Left ventricle myocardium inferior (tissue), 1 donor: ENCODE measurements around the gene MEGF11. TPM values are rescaled to one million over a fixed set of nuclear protein-coding genes. Genes with fewer than 3 reads are reported as not detected.
"Not testable (repeated sequence)": the region's sequence is repeated elsewhere in the genome, so short reads cannot be mapped to it uniquely, and the experiment has no call there.

Source experiments
- DNase-seq: peaks from one replicate; pipeline ENCODE4 v3.0.0-alpha.2; 2020
- H3K27ac ChIP-seq: fragments of 200-600 bp; replicated peaks from 2 replicates; pipeline ENCODE4 v1.8.0; 2021
- H3K27me3 ChIP-seq: fragments of 200-600 bp; 2 replicates; pipeline ENCODE4 v1.8.0; 2021; ENCODE audit warnings: low read depth
- H3K36me3 ChIP-seq: fragments of 200-600 bp; 2 replicates; pipeline ENCODE4 v1.8.0; 2021
- H3K4me1 ChIP-seq: fragments of 200-600 bp; 2 replicates; pipeline ENCODE4 v1.8.0; 2021
- H3K4me3 ChIP-seq: fragments of 200-600 bp; 2 replicates; pipeline ENCODE4 v1.8.0; 2021; ENCODE audit warnings: mild to moderate bottlenecking, moderate library complexity
- H3K9me3 ChIP-seq: fragments of 200-600 bp; replicated peaks from 2 replicates; pipeline ENCODE4 v1.8.0; 2021
- CTCF ChIP-seq: fragments of 200-600 bp; IDR thresholded peaks from 2 replicates; pipeline ENCODE4 v1.8.0; 2021; ENCODE audit warnings: antibody characterized with exemption, mild to moderate bottlenecking, borderline replicate concordance
- intact Hi-C: fragments of 100-400 bp; cut with micrococcal nuclease; formaldehyde crosslinking; loops from one replicate; pipeline ENCODE4 v1.11.0; 2022
- total RNA-seq: library from RNA; stranded (reverse); fragmentation: NEBNext Ultra II Directional; extraction: Animal tissue kit (Norgen Biotek cat#: 25700); gene quantifications from one replicate; pipeline ENCODE4 v1.2.1, GENCODE V29; 2021
- donor health status: DM: no; HTN: yes; CAD: no; lungs with severe emphysema.

The MEGF11 gene
- total RNA-seq, 1 donor from 2014 or later: not detected

- peak; percentile 75 for TF ChIP-seq CTCF
- H3K36me3 ChIP-seq: no peaks in the 10 kb centered on the region
- intact Hi-C loops: no loop called here
- H3K4me1 ChIP-seq: peaks cover 32% of the 10 kb centered on the region
- peak overlapping the region; percentile 74 for H3K4me3 ChIP-seq
- no peak overlapping the region for H3K27ac ChIP-seq
- peaks cover 87% of the 10 kb centered on the region for H3K27me3 ChIP-seq
- peak; percentile 48 for DNase-seq
- no peaks in the 10 kb centered on the region for H3K9me3 ChIP-seq
These were observed 1.5 kb downstream of the MEGF11 start for GRCh38 chr15:66251790-66252684.

GRCh38 chr15:66251065-66251789 lies 2.3 kb downstream of the MEGF11 start:
- Histone ChIP-seq H3K27me3 (peaks cover 87% of the 10 kb centered on the region), H3K27ac (no peak overlapping the region), H3K4me3 (peak overlapping the region; percentile 74), H3K36me3 (no peaks in the 10 kb centered on the region), H3K9me3 (no peaks in the 10 kb centered on the region), H3K4me1 (peaks cover 32% of the 10 kb centered on the region)
- no peak for DNase-seq
- TF ChIP-seq CTCF: no peak
- intact Hi-C loops: no loop called here

GRCh38 chr15:66249605-66250174 lies 3.9 kb downstream of the MEGF11 start:
- H3K4me1 ChIP-seq: peaks cover 31% of the 10 kb centered on the region
- H3K27ac ChIP-seq: no peak overlapping the region
- intact Hi-C loops: no loop called here
- TF ChIP-seq CTCF: no peak
- H3K4me3 ChIP-seq: no peak overlapping the region
- no peaks in the 10 kb centered on the region for H3K9me3 ChIP-seq
- no peaks in the 10 kb centered on the region for H3K36me3 ChIP-seq
- no peak for DNase-seq
- H3K27me3 ChIP-seq: peaks cover 87% of the 10 kb centered on the region

- H3K9me3 ChIP-seq: no peaks in the 10 kb centered on the region
- H3K27me3 ChIP-seq: peaks cover 79% of the 10 kb centered on the region
- H3K36me3 ChIP-seq: no peaks in the 10 kb centered on the region
- no peak overlapping the region for H3K27ac ChIP-seq
- peaks cover 4% of the 10 kb centered on the region for H3K4me1 ChIP-seq
- no peak for TF ChIP-seq CTCF
- H3K4me3 ChIP-seq: no peak overlapping the region
- no peak for DNase-seq
- intact Hi-C loops: no loop called here
These were observed 6.6 kb downstream of the MEGF11 start for GRCh38 chr15:66246937-66247336.

GRCh38 chr15:66245832-66246231 lies 7.7 kb downstream of the MEGF11 start:
- DNase-seq, H3K9me3 ChIP-seq, H3K27ac ChIP-seq, intact Hi-C loops, H3K4me1 ChIP-seq, H3K36me3 ChIP-seq, H3K4me3 ChIP-seq: not testable (repeated sequence)
- peaks cover 79% of the 10 kb centered on the region for H3K27me3 ChIP-seq

GRCh38 chr15:66241908-66242285 lies 11.7 kb downstream of the MEGF11 start:
- H3K9me3 ChIP-seq: no peaks in the 10 kb centered on the region
- no peak overlapping the region for H3K4me3 ChIP-seq
- TF ChIP-seq CTCF: no peak
- no peaks in the 10 kb centered on the region for H3K36me3 ChIP-seq
- peaks cover 93% of the 10 kb centered on the region for H3K27me3 ChIP-seq
- no peaks in the 10 kb centered on the region for H3K4me1 ChIP-seq
- intact Hi-C loops: no loop called here
- no peak overlapping the region for H3K27ac ChIP-seq
- no peak for DNase-seq
